Kasumi-1 (cell line): ENCODE results near the gene CANT1.

Experiments used
- DNase-seq, 2 experiments: peaks; one replicate each; lab custom pipeline; 2025; lab: John Stamatoyannopoulos, UW

The CANT1 gene

GRCh38 chr17:79009397-79010303 is at the start of gene CANT1:
Gene CANT1, minus strand, starts transcription at chr17:79009764. Its CDS starts 12,142 bp downstream, at chr17:78997622.
- DNase-seq: peak; percentile 72 to 81

- peak in 1 of 2 experiments; percentile 1 for DNase-seq
Measured at GRCh38 chr17:79057737-79058385, 48.3 kb upstream of the CANT1 start.

GRCh38 chr17:79055197-79055596 is 45.6 kb upstream of the CANT1 start:
- no peak for DNase-seq

- no peak for DNase-seq
Measured at GRCh38 chr17:79054200-79054960, 44.8 kb upstream of the CANT1 start.

GRCh38 chr17:79053251-79053925 is 43.8 kb upstream of the CANT1 start:
- DNase-seq: no peak

- no peak for DNase-seq
Measured at GRCh38 chr17:79052131-79052530, 42.6 kb upstream of the CANT1 start.

- DNase-seq: no peak
Measured at GRCh38 chr17:79051306-79051705, 41.7 kb upstream of the CANT1 start.

GRCh38 chr17:79050551-79050950 is 41.0 kb upstream of the CANT1 start:
- no peak for DNase-seq

- no peak for DNase-seq
Measured at GRCh38 chr17:79049821-79050220, 40.3 kb upstream of the CANT1 start.

GRCh38 chr17:79048826-79049755 is 39.5 kb upstream of the CANT1 start:
- DNase-seq: no peak

- DNase-seq: no peak
Measured at GRCh38 chr17:79047923-79048825, 38.6 kb upstream of the CANT1 start.

- DNase-seq: no peak
Measured at GRCh38 chr17:79047291-79047920, 37.8 kb upstream of the CANT1 start.

GRCh38 chr17:79046916-79047280 is 37.3 kb upstream of the CANT1 start:
- no peak for DNase-seq

GRCh38 chr17:79046197-79046915 is 36.8 kb upstream of the CANT1 start:
- DNase-seq: no peak

GRCh38 chr17:79045842-79046196 is 36.3 kb upstream of the CANT1 start:
- DNase-seq: peak; percentile 79 to 84

GRCh38 chr17:79045001-79045729 is 35.6 kb upstream of the CANT1 start:
- no peak for DNase-seq

GRCh38 chr17:79044462-79044861 is 34.9 kb upstream of the CANT1 start:
- DNase-seq: no peak

GRCh38 chr17:79043931-79044320 is 34.4 kb upstream of the CANT1 start:
- DNase-seq: no peak
